PC-9 (cell line): Measurements from ENCODE around the gene MAN1A2. TPM values are rescaled to one million over a fixed set of nuclear protein-coding genes. Genes with fewer than 3 reads are reported as not detected.

Experiments
- BruUV-seq: library from RNA; stranded (reverse); fragments of 400-500 nt; replicated peaks from 2 replicates; lab custom pipeline; 2021; lab: Mats Ljungman, UMichigan
- CTCF ChIA-PET: fragments of 300-600 bp; sonication (Branson Sonifier 250); formaldehyde crosslinking; loops from one replicate; lab custom pipeline; 2022; ENCODE audit warnings: antibody characterized with exemption; lab: Charles Lee
- POLR2A ChIA-PET: fragments of 300-600 bp; sonication (Branson Sonifier 250); formaldehyde crosslinking; loops from one replicate; lab custom pipeline; 2022; ENCODE audit warnings: antibody characterized with exemption; ENCODE audit not compliant: unreplicated experiment; lab: Charles Lee
- DNase-seq, 2 experiments: peaks; one replicate each; pipeline versions ENCODE4 v3.0.0 to v3.0.0-alpha.2; 2015 to 2022; ENCODE audit warnings: mixed read lengths in 1 of 2
- H2AFZ ChIP-seq: fragments of 200-600 bp; sonication (generic); 2 replicates; pipeline ENCODE4 v1.8.1; 2017; ENCODE audit warnings: antibody characterized with exemption
- H3F3A ChIP-seq: fragments of 200-600 bp; sonication (generic); 2 replicates; pipeline ENCODE4 v1.8.1; 2017; ENCODE audit warnings: antibody characterized with exemption, mild to moderate bottlenecking, low read depth; ENCODE audit not compliant: insufficient read depth
- H3K27ac ChIP-seq: fragments of 200-600 bp; sonication (generic); 2 replicates; pipeline ENCODE4 v1.6.1; 2016; ENCODE audit warnings: mixed run types
- H3K27me3 ChIP-seq: fragments of 200-600 bp; sonication (generic); 2 replicates; pipeline ENCODE4 v1.6.1; 2016; ENCODE audit warnings: low read depth, mixed run types; ENCODE audit not compliant: insufficient read depth
- H3K36me3 ChIP-seq: fragments of 200-600 bp; sonication (generic); 2 replicates; pipeline ENCODE4 v1.6.1; 2016; ENCODE audit warnings: low read depth, mixed run types
- H3K4me1 ChIP-seq: fragments of 200-600 bp; sonication (generic); replicated peaks from 2 replicates; pipeline ENCODE4 v1.6.1; 2016; ENCODE audit warnings: mixed run types; ENCODE audit not compliant: insufficient read depth
- H3K4me2 ChIP-seq: fragments of 200-600 bp; sonication (generic); 2 replicates; pipeline ENCODE4 v1.6.1; 2017; ENCODE audit warnings: mixed run types
- H3K4me3 ChIP-seq: fragments of 200-600 bp; sonication (generic); 2 replicates; pipeline ENCODE4 v1.6.1; 2016; ENCODE audit warnings: mixed run types
- H3K79me2 ChIP-seq: fragments of 200-600 bp; sonication (generic); 2 replicates; pipeline ENCODE4 v1.6.1; 2017; ENCODE audit warnings: low read depth, mixed run types
- H3K9me2 ChIP-seq: fragments of 200-600 bp; sonication (generic); 2 replicates; pipeline ENCODE4 v1.8.1; 2017; ENCODE audit warnings: mild to moderate bottlenecking; ENCODE audit not compliant: insufficient read depth
- H3K9me3 ChIP-seq: fragments of 200-600 bp; sonication (generic); 2 replicates; pipeline ENCODE4 v1.8.1; 2016; ENCODE audit warnings: low read depth; ENCODE audit not compliant: insufficient read depth
- H4K20me1 ChIP-seq: fragments of 200-600 bp; sonication (generic); 2 replicates; pipeline ENCODE4 v1.8.1; 2017; ENCODE audit not compliant: insufficient read depth
- CTCF ChIP-seq: fragments of 200-600 bp; sonication (generic); conservative IDR thresholded peaks from 2 replicates; pipeline ENCODE4 v1.6.1; 2017; ENCODE audit warnings: mixed run types, antibody characterized with exemption, mild to moderate bottlenecking, moderate library complexity
- EZH2 ChIP-seq: fragments of 200-600 bp; sonication (generic); IDR thresholded peaks from 2 replicates; pipeline ENCODE4 v1.8.0; 2017; ENCODE audit warnings: antibody characterized with exemption, low read depth
- intact Hi-C: fragments of 100-400 bp; cut with micrococcal nuclease; formaldehyde crosslinking; loops from one replicate; pipeline ENCODE4 v1.10.0; 2022; ENCODE audit not compliant: unreplicated experiment
- total RNA-seq: library from RNA; stranded (reverse); gene quantifications from 2 replicates; pipeline ENCODE4 v1.2.3, GENCODE V29; 2021

MAN1A2 gene
- total RNA-seq, 1 experiment from 2014 or later: 50.3 TPM

- Histone ChIP-seq H4K20me1 (no peaks in the 10 kb centered on the region; the same call in none of the 2 replicates), H3K27me3 (no peaks in the 10 kb centered on the region)
- POLR2A ChIA-PET: no interaction called here
These were observed 21.1 kb downstream of the MAN1A2 start for GRCh38 chr1:117388328-117388727.

DNA sequence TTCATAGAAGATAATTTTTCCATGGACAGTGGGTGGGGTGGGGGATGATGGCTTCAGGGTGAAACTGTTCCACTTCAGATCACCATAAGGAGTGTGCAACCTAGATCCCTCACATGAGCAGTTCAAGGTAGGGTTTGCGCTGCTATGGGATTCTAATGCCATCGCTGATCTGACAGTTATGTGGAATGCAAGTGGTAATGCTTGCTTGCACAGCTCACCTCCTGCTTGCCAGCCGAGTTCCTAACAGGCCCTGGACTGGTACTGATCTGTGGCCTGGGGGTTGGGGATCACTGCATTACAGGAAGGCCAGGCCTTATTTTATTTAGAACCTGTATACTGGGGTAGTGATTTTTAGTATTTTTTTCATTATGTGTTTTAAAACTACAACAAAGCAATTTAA, 22.0 kb downstream of the MAN1A2 start:
- Histone ChIP-seq H3F3A (no peaks in the 10 kb centered on the region), H3K9me2 (no peaks in the 10 kb centered on the region), H3K4me3 (no peak overlapping the region), H2AFZ (no peak overlapping the region), H3K4me1 (no peaks in the 10 kb centered on the region), H3K27ac (no peak overlapping the region), H3K4me2 (no peak overlapping the region), H4K20me1 (no peaks in the 10 kb centered on the region; the same call in none of the 2 replicates), H3K36me3 (no peaks in the 10 kb centered on the region), H3K9me3 (0 out of 2 replicates have a peak, but pooled peaks cover under 1% of the 10 kb centered on the region), H3K79me2 (peaks cover 80% of the 10 kb centered on the region), H3K27me3 (no peaks in the 10 kb centered on the region)
- intact Hi-C loops: no loop called here
- no TSS peak for BruUV-seq
- TF ChIP-seq EZH2: no peak
- TF ChIP-seq CTCF: no peak
- POLR2A ChIA-PET: no interaction called here
- CTCF ChIA-PET: no interaction called here
- DNase-seq: no peak

More at GRCh38 chr1:117388328-117388727, 21.1 kb downstream of the MAN1A2 start:
- H2AFZ ChIP-seq: no peak overlapping the region
- no peaks in the 10 kb centered on the region for H3K9me2 ChIP-seq
- no peaks in the 10 kb centered on the region for H3K4me1 ChIP-seq
- no peaks in the 10 kb centered on the region for H3K36me3 ChIP-seq
- no peak overlapping the region for H3K4me3 ChIP-seq
- intact Hi-C loops: no loop called here
- no peak for TF ChIP-seq CTCF
- TF ChIP-seq EZH2: no peak
- peaks cover 85% of the 10 kb centered on the region for H3K79me2 ChIP-seq
- H3K27ac ChIP-seq: no peak overlapping the region
- no TSS peak for BruUV-seq
- no peak overlapping the region for H3K4me2 ChIP-seq
- CTCF ChIA-PET: no interaction called here
- H3K9me3 ChIP-seq: 0 out of 2 replicates have a peak, but pooled peaks cover 8% of the 10 kb centered on the region
- no peak for DNase-seq
- no peaks in the 10 kb centered on the region for H3F3A ChIP-seq

DNA sequence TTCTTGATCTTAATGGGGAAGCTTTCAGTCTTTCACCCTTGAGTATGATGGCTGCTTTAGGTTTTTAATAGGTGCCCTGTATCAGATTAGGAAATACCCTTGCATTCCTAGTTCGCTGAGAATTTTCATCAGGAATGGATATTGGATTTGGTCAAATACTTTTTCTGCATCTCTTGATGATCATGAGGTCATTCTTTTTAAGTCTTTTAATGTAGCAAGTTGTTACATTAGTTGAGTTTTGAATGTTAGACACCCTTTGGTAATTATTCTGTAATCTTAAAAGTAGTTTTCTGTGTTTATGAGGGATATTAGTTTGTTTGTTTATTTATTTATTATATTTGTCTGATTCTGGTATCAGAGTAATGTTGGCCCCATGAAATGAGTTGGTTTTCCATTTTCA, 22.5 kb downstream of the MAN1A2 start:
- no peak for TF ChIP-seq EZH2
- no peak for TF ChIP-seq CTCF

More for the DNA sequence above, 22.5 kb downstream of the MAN1A2 start:
- Histone ChIP-seq H3K36me3 (no peaks in the 10 kb centered on the region), H3K9me3 (no peaks in the 10 kb centered on the region), H2AFZ (no peak overlapping the region), H3K27ac (no peak overlapping the region), H3K79me2 (peaks cover 76% of the 10 kb centered on the region), H3K27me3 (no peaks in the 10 kb centered on the region), H3K4me1 (no peaks in the 10 kb centered on the region), H3K9me2 (no peaks in the 10 kb centered on the region), H4K20me1 (no peaks in the 10 kb centered on the region; the same call in none of the 2 replicates), H3K4me2 (no peak overlapping the region), H3F3A (no peaks in the 10 kb centered on the region), H3K4me3 (no peak overlapping the region)
- intact Hi-C loops: loop anchor here (10.0 kb wide), 1 partner anchor 85 kb away; no protein-coding TSS in a partner anchor
- BruUV-seq: no TSS peak
- POLR2A ChIA-PET: no interaction called here
- DNase-seq: no peak
- CTCF ChIA-PET: no interaction called here
